ENCODE measurements around the gene CERS6.

CERS6 gene

DNA sequence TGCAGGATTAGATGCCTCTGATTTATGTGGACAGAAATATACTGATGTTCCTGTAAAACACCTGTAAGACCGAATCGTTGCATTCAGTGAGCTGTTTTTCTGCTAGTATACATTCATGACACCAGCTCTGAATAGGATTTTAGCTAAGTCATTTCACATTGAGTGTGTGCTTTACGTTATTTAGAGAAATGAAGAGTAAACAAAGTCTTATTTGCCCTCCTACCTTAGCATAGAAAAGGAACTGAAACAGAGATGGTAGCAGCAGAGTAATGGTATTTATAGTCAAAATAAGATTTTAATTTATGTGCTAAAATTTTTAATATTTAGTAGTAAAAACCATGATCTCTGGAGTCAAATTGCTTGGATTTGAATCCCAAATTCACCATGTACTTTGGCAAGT, 168.0 kb downstream of the CERS6 start:
- in situ Hi-C loops (cut with MboI; ENCODE audit: low pct_unique_long_range_greater_than_20kb, low sequenced_read_pairs, unreplicated experiment) = no loop called here
- TF ChIP-seq, protein P1, sequence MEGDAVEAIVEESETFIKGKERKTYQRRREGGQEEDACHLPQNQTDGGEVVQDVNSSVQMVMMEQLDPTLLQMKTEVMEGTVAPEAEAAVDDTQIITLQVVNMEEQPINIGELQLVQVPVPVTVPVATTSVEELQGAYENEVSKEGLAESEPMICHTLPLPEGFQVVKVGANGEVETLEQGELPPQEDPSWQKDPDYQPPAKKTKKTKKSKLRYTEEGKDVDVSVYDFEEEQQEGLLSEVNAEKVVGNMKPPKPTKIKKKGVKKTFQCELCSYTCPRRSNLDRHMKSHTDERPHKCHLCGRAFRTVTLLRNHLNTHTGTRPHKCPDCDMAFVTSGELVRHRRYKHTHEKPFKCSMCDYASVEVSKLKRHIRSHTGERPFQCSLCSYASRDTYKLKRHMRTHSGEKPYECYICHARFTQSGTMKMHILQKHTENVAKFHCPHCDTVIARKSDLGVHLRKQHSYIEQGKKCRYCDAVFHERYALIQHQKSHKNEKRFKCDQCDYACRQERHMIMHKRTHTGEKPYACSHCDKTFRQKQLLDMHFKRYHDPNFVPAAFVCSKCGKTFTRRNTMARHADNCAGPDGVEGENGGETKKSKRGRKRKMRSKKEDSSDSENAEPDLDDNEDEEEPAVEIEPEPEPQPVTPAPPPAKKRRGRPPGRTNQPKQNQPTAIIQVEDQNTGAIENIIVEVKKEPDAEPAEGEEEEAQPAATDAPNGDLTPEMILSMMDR (IDR thresholded peaks at IDR 0.05; ENCODE audit: extremely low read depth, insufficient read depth, missing control alignments) = no peak
- DNase-seq (ENCODE audit: low spot score) = no peak

- in situ Hi-C loops (cut with MboI; ENCODE audit: low pct_unique_long_range_greater_than_20kb, low sequenced_read_pairs, unreplicated experiment) = no loop called here
- no peak for DNase-seq (ENCODE audit: low spot score)
- TF ChIP-seq, protein P1 (IDR thresholded peaks at IDR 0.05; ENCODE audit: extremely low read depth, insufficient read depth, missing control alignments) = no peak
These were observed 170.0 kb downstream of the CERS6 start for GRCh38 chr2:168626096-168626495.

DNA sequence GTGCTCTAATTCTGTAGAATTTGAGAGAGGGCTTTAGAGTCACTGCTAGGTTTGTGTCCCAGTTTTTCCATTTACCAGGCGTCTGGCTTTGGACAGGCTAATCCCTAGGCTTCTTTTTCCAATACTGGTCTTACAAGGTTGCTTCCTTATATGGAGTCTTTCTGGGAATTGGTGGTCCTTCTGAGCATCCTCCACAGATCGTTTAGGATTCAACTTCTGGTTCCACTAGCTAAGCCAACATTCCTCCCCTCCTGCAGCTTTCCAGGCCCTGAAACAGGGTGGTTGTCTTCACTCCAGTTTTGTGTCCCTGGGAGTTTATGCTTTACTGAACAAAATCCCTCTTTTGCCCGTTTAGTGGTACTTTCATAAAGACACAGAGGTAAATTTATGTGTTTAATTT, 170.6 kb downstream of the CERS6 start:
- in situ Hi-C loops (cut with MboI; ENCODE audit: low pct_unique_long_range_greater_than_20kb, low sequenced_read_pairs, unreplicated experiment) = no loop called here
- no peak for DNase-seq (ENCODE audit: low spot score)
- TF ChIP-seq, protein P1 (IDR thresholded peaks at IDR 0.05; ENCODE audit: extremely low read depth, insufficient read depth, missing control alignments) = no peak

GRCh38 chr2:168632709-168633121, 176.6 kb downstream of the CERS6 start:
- no peak for DNase-seq (ENCODE audit: low spot score)
- TF ChIP-seq, protein P1 (IDR thresholded peaks at IDR 0.05; ENCODE audit: extremely low read depth, insufficient read depth, missing control alignments) = no peak
- in situ Hi-C loops (cut with MboI; ENCODE audit: low pct_unique_long_range_greater_than_20kb, low sequenced_read_pairs, unreplicated experiment) = no loop called here

GRCh38 chr2:168633200-168633599, 177.1 kb downstream of the CERS6 start:
- no peak for DNase-seq (ENCODE audit: low spot score)
- in situ Hi-C loops (cut with MboI; ENCODE audit: low pct_unique_long_range_greater_than_20kb, low sequenced_read_pairs, unreplicated experiment) = no loop called here

GRCh38 chr2:168633895-168634294, 177.8 kb downstream of the CERS6 start:
- DNase-seq (ENCODE audit: low spot score) = no peak
- in situ Hi-C loops (cut with MboI; ENCODE audit: low pct_unique_long_range_greater_than_20kb, low sequenced_read_pairs, unreplicated experiment) = no loop called here
- TF ChIP-seq, protein P1 (IDR thresholded peaks at IDR 0.05; ENCODE audit: extremely low read depth, insufficient read depth, missing control alignments) = no peak

More at GRCh38 chr2:168633200-168633599, 177.1 kb downstream of the CERS6 start:
- TF ChIP-seq, protein P1 (IDR thresholded peaks at IDR 0.05; ENCODE audit: extremely low read depth, insufficient read depth, missing control alignments) = no peak

- TF ChIP-seq, protein P1 (IDR thresholded peaks at IDR 0.05; ENCODE audit: extremely low read depth, insufficient read depth, missing control alignments) = no peak
- DNase-seq (ENCODE audit: low spot score) = no peak
- in situ Hi-C loops (cut with MboI; ENCODE audit: low pct_unique_long_range_greater_than_20kb, low sequenced_read_pairs, unreplicated experiment) = no loop called here
These were observed 179.0 kb downstream of the CERS6 start for GRCh38 chr2:168635065-168635577.
